BLaER1 (cell line): ENCODE data around the gene OR11H6.
"Not testable (repeated sequence)": the region's sequence is repeated elsewhere in the genome, so short reads cannot be mapped to it uniquely, and the experiment has no call there.

ENCODE experiments used
- H3K27ac ChIP-seq: shearing (Covaris generic); formaldehyde crosslinking; 2 replicates; pipeline ENCODE4 v1.8.1; 2022
- H3K27me3 ChIP-seq: shearing (Covaris generic); formaldehyde crosslinking; 2 replicates; pipeline ENCODE4 v1.8.1; 2022
- H3K36me3 ChIP-seq: shearing (Covaris generic); formaldehyde crosslinking; 2 replicates; pipeline ENCODE4 v1.8.1; 2022
- H3K4me1 ChIP-seq: shearing (Covaris generic); formaldehyde crosslinking; 2 replicates; pipeline ENCODE4 v1.8.1; 2022
- H3K4me2 ChIP-seq: shearing (Covaris generic); formaldehyde crosslinking; 2 replicates; pipeline ENCODE4 v1.8.1; 2022
- H3K4me3 ChIP-seq: shearing (Covaris generic); formaldehyde crosslinking; 2 replicates; pipeline ENCODE4 v1.8.1; 2022
- H3K9ac ChIP-seq: shearing (Covaris generic); formaldehyde crosslinking; 2 replicates; pipeline ENCODE4 v1.8.1; 2022
- H3K9me3 ChIP-seq: shearing (Covaris generic); formaldehyde crosslinking; 2 replicates; pipeline ENCODE4 v1.8.1; 2022
- H4K20me1 ChIP-seq: shearing (Covaris generic); formaldehyde crosslinking; 2 replicates; pipeline ENCODE4 v1.8.1; 2022
- Cebpa-rat ChIP-seq: shearing (Covaris generic); IDR thresholded peaks from 2 replicates; pipeline ENCODE4 v1.8.1; 2022

Gene OR11H6, protein sequence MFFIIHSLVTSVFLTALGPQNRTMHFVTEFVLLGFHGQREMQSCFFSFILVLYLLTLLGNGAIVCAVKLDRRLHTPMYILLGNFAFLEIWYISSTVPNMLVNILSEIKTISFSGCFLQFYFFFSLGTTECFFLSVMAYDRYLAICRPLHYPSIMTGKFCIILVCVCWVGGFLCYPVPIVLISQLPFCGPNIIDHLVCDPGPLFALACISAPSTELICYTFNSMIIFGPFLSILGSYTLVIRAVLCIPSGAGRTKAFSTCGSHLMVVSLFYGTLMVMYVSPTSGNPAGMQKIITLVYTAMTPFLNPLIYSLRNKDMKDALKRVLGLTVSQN

DNA sequence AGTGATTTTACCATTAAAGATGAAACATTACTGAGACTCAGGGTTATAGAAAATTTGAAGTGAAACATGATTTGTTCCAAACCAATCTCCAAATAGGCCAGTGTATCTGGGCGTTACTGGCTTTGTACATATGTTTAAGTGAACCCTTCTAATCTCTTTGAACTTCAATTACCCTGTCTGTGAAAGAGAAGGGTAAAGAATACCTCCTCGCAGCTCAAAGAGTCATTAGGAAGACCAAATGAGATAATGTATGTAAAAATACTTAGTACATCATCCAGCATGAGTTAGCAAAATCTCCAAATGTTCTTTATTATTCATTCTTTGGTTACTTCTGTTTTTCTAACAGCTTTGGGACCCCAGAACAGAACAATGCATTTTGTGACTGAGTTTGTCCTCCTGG is at the start of gene OR11H6:
Gene OR11H6, plus strand, starts transcription at position 301 of the 400 bp plus-strand sequence. Its CDS starts 0 bp downstream, at position 301.
- H3K9me3 ChIP-seq = no peaks in the 10 kb centered on the region
- no peak within 1 kb of the TSS for H3K9ac ChIP-seq
- TF ChIP-seq Cebpa-rat = no peak
- H3K4me3 ChIP-seq = no peak within 1 kb of the TSS
- no peaks in the 10 kb centered on the region for H3K4me1 ChIP-seq
- no peak within 1 kb of the TSS for H3K4me2 ChIP-seq
- no peaks in the 10 kb centered on the region for H3K27me3 ChIP-seq
- no peak within 1 kb of the TSS for H3K27ac ChIP-seq
- no peaks in the 10 kb centered on the region for H4K20me1 ChIP-seq
- H3K36me3 ChIP-seq = no peaks in the 10 kb centered on the region

DNA sequence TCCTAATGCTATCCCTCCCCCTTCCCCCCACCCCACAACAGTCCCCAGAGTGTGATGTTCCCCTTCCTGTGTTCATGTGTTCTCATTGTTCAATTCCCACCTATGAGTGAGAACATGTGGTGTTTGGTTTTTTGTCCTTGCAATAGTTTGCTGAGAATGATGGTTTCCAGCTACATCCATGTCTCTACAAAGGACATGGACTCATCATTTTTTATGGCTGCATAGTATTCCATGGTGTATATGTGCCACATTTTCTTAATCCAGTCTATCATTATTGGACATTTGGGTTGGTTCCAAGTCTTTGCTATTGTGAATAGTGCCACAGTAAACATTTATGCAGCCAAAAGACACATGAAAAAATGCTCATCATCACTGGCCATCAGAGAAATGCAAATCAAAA is 49.3 kb upstream of the OR11H6 start:
- H3K9me3 ChIP-seq, H3K27ac ChIP-seq, H4K20me1 ChIP-seq, H3K27me3 ChIP-seq, H3K4me2 ChIP-seq, H3K9ac ChIP-seq, H3K4me3 ChIP-seq, H3K36me3 ChIP-seq, H3K4me1 ChIP-seq: not testable (repeated sequence)

DNA sequence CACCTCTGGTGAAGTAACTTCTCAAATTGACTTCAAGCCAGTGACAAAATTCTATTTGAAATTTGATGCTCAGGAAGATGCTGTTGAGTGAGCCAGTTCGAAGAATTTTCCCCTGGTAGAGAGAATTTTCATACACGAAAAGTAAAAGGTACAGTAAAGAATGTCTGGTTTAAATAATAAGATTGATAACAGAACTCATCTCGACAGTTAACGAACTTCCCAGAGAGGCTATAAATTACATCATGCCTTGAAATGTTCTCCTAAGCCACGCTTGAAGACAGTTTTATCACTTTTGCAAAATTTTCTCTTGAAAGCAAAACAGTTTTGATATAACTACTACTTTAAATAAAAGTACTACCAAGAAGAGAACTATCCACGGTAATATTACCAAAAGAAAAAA is 47.2 kb upstream of the OR11H6 start:
- Histone ChIP-seq H3K9ac (no peak overlapping the region), H3K27ac (no peak overlapping the region), H3K4me2 (no peak overlapping the region), H3K4me3 (no peak overlapping the region), H4K20me1 (no peaks in the 10 kb centered on the region), H3K9me3 (no peaks in the 10 kb centered on the region), H3K4me1 (no peaks in the 10 kb centered on the region), H3K27me3 (no peaks in the 10 kb centered on the region), H3K36me3 (no peaks in the 10 kb centered on the region)
- no peak for TF ChIP-seq Cebpa-rat

DNA sequence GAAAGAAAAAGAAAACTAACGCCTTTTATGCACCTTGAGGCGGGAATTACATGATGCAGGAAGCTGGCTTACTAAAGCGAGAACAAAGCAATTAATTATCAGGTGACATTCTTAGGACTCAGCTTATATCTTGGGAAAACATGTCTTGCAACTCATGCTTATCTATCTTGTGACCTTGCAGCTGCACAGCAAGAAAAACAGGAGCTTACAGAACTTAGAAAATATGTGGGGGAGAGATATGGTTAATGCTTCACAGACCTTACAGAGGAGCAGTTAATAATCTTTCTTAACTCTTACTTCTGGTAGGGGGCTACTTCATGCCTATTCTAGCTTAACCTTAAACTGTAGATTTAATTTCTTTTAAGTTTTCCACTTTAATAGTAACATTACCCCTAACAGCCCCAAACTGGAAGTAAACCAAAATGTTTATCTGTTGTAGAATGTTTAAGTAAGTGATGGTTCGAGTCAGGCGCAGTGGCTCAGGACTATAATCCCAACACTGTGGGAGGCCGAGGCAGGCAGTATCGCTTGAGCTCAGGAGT is 46.0 kb upstream of the OR11H6 start:
- Histone ChIP-seq H3K4me2 (no peak overlapping the region), H3K27ac (no peak overlapping the region), H3K27me3 (no peaks in the 10 kb centered on the region), H3K4me1 (no peaks in the 10 kb centered on the region), H3K9me3 (no peaks in the 10 kb centered on the region), H3K4me3 (no peak overlapping the region), H3K36me3 (no peaks in the 10 kb centered on the region), H3K9ac (no peak overlapping the region), H4K20me1 (no peaks in the 10 kb centered on the region)
- TF ChIP-seq Cebpa-rat = no peak

DNA sequence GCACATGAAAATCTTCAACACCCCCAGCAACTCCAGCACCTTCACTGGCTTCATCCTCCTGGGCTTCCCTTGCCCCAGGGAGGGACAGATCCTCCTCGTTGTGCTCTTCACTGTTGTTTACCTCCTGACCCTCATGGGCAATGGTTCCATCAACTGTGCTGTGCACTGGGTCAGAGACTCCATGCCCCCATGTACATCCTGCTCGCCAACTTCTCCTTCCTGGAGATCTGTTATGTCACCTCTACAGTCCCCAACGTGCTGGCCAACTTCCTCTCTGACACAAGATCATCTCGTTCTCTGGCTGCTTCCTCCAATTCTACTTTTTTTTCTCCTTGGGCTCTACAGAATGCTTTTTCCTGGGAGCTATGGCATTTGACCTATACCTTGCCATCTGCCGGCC is 44.3 kb upstream of the OR11H6 start:
- Histone ChIP-seq H3K9me3 (no peaks in the 10 kb centered on the region), H3K9ac (no peak overlapping the region), H3K27ac (no peak overlapping the region), H3K4me2 (no peak overlapping the region), H4K20me1 (no peaks in the 10 kb centered on the region), H3K4me1 (no peaks in the 10 kb centered on the region), H3K27me3 (no peaks in the 10 kb centered on the region), H3K4me3 (no peak overlapping the region), H3K36me3 (no peaks in the 10 kb centered on the region)
- no peak for TF ChIP-seq Cebpa-rat

DNA sequence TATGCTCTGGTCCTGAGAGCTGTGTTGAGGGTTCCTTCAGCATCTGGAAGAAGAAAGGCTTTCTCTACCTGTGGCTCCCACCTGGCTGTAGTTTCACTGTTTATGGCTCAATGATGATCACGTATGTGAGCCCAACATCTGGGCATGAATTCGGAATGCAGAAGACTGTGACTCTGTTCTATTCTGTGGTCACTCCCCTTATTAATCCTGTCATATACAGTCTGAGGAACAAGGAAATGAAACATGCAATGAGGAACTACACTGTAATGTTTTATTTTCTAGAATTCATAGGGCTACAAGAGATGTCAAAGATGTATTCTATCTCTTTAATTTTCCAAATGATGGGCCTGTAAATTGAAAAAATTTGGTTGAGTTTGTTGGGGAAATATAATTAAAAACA is 43.6 kb upstream of the OR11H6 start:
- TF ChIP-seq Cebpa-rat = no peak
- no peaks in the 10 kb centered on the region for H4K20me1 ChIP-seq
- no peak overlapping the region for H3K9ac ChIP-seq
- H3K27me3 ChIP-seq = no peaks in the 10 kb centered on the region
- no peak overlapping the region for H3K4me3 ChIP-seq
- no peaks in the 10 kb centered on the region for H3K36me3 ChIP-seq
- no peaks in the 10 kb centered on the region for H3K4me1 ChIP-seq
- H3K9me3 ChIP-seq = no peaks in the 10 kb centered on the region
- H3K4me2 ChIP-seq = no peak overlapping the region
- no peak overlapping the region for H3K27ac ChIP-seq

DNA sequence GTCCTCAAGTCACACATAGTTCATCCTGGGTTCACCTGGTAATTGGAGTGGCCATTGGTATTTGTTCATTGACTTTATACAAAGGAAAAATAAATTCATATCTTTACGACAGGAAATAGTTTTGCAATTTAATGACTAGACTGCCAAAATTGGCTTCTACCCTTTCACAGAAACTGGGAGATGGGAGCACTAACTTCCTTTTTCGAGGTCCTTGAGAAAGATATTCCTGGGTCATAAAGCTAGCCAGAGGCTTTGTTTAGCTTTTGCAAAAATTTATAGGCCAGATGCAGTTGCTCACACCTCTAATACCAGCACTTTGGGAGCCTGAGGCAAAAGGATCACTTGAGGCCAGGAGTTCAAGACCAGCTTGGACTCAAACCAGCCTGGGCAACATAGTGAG is 43.0 kb upstream of the OR11H6 start:
- Histone ChIP-seq H3K4me3 (no peak overlapping the region), H3K27me3 (no peaks in the 10 kb centered on the region), H3K4me2 (no peak overlapping the region), H3K27ac (no peak overlapping the region), H3K36me3 (no peaks in the 10 kb centered on the region), H3K9ac (no peak overlapping the region), H4K20me1 (no peaks in the 10 kb centered on the region), H3K4me1 (no peaks in the 10 kb centered on the region), H3K9me3 (no peaks in the 10 kb centered on the region)
- no peak for TF ChIP-seq Cebpa-rat

DNA sequence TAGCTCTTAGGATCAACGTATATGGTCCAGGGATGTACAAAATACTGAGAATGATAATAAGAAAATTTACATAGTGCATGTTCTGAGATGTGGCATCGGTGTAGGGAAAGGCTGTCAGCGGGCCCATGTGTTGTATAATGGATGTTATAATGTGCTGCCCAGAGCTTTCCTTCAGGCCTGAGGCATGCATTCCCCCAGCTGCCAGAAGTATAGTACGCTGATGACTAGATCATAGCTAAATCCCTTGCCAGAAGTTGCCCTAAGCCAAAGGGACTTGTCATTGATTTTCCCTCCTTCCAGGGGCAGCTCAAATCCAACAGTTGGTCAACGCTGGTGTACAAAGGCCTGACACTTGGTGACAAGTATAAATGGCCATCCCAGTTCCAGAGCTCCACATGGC is 39.3 kb upstream of the OR11H6 start:
- Histone ChIP-seq H4K20me1 (no peaks in the 10 kb centered on the region), H3K36me3 (no peaks in the 10 kb centered on the region), H3K4me3 (no peak overlapping the region), H3K27ac (no peak overlapping the region), H3K9ac (no peak overlapping the region), H3K27me3 (no peaks in the 10 kb centered on the region), H3K9me3 (no peaks in the 10 kb centered on the region), H3K4me1 (no peaks in the 10 kb centered on the region), H3K4me2 (no peak overlapping the region)
- no peak for TF ChIP-seq Cebpa-rat

DNA sequence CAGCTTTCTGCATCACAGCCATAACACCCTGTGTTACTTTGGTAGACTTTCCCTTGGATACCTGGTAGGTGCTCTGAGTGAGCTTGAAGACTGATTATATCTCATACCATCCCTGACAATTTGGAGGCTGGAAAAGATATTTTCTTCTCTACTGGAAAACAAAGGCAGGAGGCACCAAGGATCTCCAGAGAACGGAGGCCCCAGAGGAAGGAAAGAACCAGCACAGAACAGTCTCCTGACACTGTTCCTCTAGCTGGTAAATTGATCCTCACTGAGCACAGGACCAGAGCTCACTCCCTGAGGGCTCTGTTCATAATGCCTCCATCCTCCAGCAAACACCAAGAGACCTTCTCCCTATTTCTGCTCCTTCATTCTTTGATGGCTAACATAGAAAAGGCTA is 32.9 kb upstream of the OR11H6 start, which contains the start of gene OR11G2:
Gene OR11G2, plus strand, starts transcription at position 301 of the 400 bp plus-strand sequence. CDS start 6,542 bp downstream, outside the sequence.
- Histone ChIP-seq H3K4me1 (no peaks in the 10 kb centered on the region), H3K27ac (no peak within 1 kb of the TSS), H3K9ac (no peak within 1 kb of the TSS), H3K27me3 (no peaks in the 10 kb centered on the region), H3K9me3 (no peaks in the 10 kb centered on the region), H3K4me3 (no peak within 1 kb of the TSS), H3K36me3 (no peaks in the 10 kb centered on the region), H3K4me2 (no peak within 1 kb of the TSS), H4K20me1 (no peaks in the 10 kb centered on the region)
- TF ChIP-seq Cebpa-rat = no peak

DNA sequence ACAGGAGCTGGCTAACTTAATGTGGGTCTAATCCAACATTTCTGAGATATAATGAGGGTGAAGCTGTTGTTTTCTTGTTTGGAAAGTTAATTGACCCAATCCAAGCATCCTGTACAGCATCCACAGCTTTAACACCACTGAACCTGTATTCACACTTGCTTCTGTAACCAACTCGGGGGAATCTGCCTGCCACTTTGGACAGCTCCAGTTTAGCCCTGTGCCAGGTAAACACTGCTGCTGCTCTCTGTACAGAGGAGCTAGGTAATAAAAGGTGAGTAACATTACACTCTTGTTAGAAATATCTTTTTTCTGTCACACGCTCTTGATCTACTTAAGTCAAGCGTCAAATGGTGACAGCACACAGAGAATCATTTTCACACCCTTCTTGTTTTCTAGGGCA is 32.1 kb upstream of the OR11H6 start:
- Histone ChIP-seq H3K9ac (no peak overlapping the region), H3K27ac (no peak overlapping the region), H3K27me3 (no peaks in the 10 kb centered on the region), H3K4me3 (no peak overlapping the region), H3K4me1 (no peaks in the 10 kb centered on the region), H3K9me3 (no peaks in the 10 kb centered on the region), H3K36me3 (no peaks in the 10 kb centered on the region), H4K20me1 (no peaks in the 10 kb centered on the region), H3K4me2 (no peak overlapping the region)
- TF ChIP-seq Cebpa-rat = no peak
